HG02759 (cell line): Measurements from ENCODE around the gene TOR3A.
"Not testable (repeated sequence)": the region's sequence is repeated elsewhere in the genome, so short reads cannot be mapped to it uniquely, and the experiment has no call there.

Experiments used
- ATAC-seq: cut with Tn5 transposase; IDR thresholded peaks from one replicate; pipeline ENCODE4 v1.9.1; 2021; ENCODE audit warnings: mild to moderate bottlenecking, moderate library complexity; ENCODE audit not compliant: unreplicated experiment

The TOR3A gene

DNA sequence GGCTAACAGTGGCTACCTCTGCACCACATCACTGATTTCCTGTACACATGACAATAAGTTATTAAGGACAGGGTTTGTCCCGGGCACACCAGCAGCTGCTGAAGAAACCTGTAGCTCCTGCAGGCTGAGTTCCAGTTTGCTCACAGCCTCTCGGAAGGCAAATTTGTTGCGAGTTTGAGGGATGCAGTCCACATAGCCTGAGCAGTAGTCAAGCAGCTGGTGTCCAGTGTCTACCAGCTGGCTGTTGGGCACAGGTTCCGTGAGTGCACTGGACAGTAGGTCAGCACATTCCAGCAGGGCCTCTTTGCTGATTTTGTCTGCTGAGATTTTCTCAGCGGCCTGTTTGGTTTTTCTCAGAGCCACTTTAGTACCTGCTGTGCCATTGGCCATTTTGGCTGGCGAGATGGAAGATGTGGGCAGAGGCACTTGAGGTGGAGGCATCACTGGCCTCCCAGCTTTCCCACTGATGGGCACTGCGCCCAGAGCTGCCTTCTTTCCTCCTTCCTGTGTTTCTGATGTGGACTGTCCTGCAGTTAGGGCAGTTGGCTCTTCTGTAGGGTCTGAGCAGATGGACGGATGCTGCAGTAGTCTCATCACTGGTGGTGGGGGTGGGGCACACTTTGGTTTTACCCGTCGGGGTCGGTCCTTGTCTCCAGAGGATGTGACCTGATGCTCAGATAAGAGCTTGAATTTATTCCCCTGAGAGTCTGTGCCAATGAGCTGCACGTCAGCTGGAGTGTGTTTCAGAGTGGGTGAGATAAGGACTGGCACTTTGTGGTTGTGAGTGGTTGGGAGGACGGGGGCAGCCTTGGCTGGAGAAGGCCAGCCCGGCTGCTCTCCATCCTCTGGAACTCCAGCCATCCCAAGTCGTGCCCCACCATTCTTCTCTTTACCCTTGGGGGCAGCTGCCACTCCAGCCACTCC is 26.1 kb downstream of the TOR3A start:
- ATAC-seq = no peak

DNA sequence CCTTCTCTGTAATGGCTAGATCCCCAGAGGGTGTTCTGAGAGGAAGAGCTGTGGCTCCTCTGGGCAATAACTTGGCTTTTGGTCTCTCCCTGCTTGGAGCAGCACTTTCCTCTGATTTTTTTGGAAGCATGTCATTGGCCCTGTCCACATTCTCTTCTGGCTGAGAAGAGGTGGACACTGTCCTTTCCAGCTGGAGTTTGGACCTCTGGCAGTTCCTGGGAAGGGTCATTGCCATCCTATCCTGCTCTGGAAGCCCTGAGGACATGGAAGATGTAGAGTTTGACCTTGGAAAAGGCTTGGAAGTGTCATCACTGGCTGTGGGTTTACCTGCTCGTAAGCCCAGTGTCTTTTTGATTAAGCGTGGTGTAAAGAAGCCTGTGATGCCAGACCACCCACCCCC is 26.8 kb downstream of the TOR3A start:
- ATAC-seq = no peak

DNA sequence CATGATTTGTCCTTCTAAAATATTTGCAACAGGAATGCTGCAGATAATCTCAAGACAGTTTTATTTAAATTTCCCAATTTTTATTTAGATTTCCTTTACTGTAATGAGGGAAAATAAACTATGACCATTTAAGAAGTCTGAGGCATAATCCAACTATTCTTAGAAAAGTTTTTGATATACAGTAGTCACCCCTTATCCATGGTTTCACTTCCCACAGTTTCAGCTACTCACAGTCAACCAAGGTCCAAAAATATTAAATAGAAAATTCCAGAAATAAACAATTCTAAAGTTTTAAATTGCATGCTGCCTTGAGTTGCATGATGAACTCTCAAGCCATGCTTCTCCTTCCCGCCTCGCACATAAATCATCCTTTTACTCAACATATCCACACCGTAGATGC is 33.3 kb downstream of the TOR3A start:
- no peak for ATAC-seq

DNA sequence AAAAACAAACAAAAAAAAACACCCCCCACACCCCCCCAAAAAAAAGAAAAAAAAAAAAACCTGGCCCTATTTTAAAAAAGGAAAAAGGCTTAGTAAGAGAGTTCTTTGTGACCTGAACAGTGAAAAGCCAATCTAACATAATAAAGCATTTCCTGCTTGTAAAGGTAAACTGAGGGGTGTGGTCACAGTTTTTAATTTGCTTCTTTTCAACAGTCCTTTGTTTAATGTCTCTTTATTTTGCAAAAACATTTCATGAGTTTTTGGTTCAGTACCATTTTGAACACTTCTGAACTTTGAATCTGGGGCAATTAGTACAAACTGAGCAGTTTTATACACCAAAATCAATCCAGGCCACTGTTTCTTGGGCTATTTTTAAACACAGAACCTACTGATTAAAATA is 37.6 kb downstream of the TOR3A start:
- ATAC-seq = no peak

DNA sequence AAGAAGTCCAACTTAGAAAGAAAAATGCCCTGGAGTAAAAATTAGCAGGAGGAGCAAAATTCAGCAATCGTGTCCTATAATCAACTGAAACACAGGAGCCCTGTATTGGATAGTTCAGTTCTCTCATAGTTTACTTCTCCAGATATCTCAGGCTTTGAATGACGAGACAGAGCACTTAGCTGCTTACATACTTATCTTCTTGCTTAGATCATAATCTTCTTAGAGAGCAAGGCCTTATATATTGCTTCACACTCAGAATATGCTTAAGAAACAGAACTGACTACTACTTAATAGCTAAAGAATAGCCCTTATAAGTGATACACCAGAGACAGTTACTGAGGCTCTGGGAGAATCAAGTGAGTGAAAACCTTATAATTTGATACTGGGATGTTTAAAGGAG is 38.9 kb downstream of the TOR3A start:
- ATAC-seq = no peak

DNA sequence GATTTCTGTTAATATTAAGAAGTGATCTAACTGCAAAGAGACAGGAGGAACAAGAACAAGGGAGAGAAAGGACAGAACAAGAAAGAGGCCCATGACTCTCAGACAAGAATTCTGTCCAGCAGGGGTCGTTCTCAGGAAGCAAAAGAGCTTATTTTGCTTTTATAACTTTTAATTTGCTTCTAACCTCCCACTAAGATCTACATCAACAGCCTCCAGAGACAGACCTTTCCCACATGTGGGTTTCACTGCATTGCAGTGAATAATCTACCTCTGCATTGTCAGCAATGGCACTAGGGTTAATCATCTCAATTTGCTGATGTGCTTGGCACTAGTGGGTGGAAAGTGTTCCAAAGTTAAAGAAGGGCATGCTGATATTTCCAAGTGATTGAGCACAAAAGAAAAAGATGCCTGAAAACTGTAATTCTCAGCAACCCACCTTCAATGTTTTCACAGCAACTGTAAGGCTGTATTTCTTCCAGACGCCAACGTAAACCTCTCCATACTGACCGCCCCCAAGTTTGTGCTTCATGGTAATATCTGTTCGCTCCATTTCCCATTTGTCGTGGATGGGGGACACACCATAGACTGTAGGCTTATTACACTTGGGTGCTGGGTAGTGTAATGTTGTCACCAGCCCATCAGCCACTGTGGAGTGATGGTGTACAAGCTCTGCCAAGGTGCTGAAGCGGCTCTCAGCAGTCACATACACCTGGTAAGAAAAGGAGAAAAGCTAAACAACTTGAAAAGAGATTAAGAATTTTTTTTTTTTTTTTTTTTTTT is 39.5 kb downstream of the TOR3A start:
- ATAC-seq = no peak

DNA sequence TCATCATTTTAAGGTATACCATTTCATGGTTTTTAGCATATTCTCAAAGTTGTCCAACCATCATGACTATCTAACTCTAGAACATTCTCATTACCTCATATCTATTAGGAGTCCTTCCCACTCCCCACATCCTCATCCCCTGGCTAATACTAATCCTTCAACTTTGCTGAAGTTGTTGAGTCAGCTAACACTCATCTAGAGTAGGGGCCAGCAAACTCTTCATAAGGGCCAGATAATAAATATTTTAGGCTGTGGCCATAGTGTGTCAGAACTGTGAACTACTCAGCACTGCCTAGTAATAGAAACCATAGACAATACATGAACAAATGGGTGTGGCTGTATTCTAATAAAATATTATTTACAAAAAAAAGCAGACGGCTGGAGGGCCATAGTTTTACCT is 43.0 kb downstream of the TOR3A start:
- no peak for ATAC-seq

DNA sequence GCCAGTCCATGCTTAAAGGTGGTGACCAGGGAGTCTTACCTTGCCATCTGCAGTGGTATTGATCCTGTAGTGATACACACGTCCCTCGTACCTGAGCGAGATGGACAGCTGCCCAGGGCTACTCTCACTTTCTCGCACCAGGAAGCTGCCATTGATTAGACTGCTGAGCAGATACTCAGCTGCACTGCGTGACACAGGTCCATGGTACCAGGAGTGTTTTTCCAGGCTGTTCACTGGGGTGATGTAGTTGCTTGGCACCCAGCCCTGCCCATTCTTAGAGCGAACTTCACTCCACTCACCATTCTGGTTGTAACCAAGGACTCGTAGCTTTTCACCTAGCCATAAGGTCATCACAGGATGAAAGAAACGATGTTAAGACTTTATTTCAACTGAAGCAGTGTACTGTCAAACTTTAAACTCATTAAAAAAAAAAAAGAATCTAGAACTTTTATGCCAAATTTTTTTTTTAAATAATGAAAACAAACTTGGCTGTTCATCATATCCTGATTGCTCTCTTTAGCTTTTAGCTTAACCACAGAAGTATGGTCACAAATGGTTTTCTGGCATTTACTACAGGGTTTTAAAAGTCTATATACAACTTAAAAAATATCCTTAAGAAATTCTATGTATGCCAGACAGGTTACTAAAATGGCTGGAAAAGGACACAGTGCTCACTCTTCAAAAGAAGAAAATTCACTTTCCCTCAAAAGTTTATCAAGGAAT is 44.6 kb downstream of the TOR3A start:
- ATAC-seq = no peak

DNA sequence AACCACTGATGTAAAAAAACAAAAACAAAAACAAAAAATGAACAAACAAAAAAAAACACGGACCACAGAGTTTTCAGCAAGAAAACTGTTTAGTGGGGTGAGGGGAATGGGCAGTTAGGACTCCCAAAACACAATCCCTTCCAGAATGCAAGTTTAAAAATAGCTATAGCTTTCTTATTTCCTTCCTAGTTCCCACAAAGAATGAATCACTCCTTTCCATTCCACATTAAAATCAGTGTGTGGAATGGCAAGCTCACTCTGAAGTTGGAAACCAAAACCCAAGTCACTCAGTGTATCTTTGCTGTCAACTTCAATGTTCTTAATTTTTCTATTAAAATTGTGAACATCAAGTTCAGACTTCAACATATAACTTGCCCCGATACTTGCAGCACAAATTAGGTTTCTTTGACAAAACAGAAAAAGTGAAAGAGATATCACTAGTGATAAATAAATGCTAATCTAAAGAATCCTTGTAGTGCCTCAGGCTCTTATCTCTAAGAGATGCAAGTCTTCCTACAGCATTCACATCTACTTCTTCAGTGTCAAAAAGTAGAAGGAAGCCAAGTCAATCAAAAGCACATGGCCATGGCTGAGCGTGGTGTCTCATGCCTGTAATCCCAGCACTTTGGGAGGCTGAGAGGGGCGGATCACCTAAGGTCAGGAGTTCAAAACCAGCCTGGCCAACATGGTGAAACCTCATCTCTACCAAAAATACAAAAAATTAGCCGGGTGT is 45.5 kb downstream of the TOR3A start:
- ATAC-seq = no peak

DNA sequence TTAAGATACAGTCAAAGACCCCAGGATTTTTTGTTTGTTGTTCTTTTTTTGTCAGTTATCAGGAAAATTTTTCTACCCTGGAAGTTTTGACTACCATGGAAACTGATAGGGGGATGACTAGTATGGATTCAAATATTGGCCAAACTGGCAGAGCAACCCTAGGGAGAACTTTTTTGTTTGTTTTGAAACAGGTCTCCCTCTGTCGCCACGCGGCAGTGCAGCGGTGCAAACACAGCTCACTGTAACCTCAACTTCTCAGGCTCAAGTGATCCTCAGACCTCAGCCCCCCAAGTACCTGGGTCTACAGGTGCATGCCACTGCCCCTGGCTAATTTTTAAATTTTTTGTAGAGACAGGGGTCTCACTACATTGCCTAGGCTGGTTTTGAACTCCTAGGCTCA is 46.6 kb downstream of the TOR3A start:
- ATAC-seq = no peak

DNA sequence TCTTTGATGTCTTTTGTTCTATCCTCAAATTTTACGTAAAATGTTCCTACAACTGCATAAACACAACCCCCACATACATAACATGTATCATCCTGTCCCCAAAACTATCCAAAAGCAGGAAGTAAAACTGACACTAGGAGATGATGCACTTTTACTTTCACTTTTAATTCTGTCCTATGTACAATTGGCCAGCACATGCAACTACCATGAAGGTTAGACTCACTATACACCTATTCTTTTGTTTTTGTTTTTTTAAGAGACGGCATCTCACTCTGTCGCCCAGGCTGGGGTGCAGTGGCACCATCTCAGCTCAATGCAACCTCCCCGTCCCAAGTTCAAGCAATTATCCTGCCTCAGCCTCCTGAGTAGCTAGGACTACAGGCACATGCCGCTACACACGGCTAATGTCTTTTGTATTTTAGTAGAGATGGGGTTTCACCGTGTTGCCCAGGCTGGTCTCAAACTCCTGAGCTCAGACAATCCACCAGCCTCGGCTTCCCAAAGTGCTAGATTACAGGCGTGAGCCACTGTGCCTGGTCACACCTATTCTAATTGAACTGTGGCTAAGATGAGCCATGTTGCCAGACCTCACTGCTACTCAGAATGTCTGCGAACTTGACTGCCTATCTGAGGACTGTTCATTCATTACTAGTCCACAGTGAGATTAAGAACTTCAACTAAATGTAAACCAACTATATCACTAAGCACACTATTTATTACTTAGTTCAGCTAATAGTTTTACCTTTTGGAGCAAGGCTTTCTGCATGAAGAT is 48.0 kb downstream of the TOR3A start:
- ATAC-seq = peak; percentile 96

DNA sequence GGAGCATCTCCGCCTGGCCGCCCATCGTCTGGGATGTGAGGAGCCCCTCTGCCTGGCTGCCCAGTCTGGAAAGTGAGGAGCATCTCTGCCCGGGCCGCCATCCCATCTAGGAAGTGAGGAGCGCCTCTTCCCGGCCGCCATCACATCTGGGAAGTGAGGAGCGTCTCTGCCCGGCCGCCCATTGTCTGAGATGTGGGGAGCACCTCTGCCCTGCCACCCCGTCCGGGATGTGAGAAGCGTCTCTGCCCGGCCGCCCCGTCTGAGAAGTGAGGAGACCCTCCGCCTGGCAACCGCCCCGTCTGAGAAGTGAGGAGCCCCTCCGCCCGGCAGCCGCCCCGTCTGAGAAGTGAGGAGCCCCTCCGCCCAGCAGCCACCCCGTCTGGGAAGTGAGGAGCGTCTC is 53.3 kb downstream of the TOR3A start:
- ATAC-seq = not testable (repeated sequence)

DNA sequence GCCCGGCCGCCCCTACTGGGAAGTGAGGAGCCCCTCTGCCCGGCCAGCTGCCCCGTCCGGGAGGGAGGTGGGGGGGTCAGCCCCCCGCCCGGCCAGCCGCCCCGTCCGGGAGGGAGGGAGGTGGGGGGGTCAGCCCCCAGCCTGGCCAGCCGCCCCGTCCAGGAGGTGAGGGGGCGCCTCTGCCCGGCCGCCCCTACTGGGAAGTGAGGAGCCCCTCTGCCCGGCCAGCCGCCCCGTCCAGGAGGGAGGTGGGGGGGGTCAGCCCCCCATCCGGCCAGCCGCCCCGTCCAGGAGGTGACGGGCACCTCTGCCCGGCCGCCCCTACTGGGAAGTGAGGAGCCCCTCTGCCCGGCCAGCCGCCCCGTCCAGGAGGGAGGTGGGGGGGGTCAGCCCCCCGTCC is 53.8 kb downstream of the TOR3A start:
- not testable (repeated sequence) for ATAC-seq

DNA sequence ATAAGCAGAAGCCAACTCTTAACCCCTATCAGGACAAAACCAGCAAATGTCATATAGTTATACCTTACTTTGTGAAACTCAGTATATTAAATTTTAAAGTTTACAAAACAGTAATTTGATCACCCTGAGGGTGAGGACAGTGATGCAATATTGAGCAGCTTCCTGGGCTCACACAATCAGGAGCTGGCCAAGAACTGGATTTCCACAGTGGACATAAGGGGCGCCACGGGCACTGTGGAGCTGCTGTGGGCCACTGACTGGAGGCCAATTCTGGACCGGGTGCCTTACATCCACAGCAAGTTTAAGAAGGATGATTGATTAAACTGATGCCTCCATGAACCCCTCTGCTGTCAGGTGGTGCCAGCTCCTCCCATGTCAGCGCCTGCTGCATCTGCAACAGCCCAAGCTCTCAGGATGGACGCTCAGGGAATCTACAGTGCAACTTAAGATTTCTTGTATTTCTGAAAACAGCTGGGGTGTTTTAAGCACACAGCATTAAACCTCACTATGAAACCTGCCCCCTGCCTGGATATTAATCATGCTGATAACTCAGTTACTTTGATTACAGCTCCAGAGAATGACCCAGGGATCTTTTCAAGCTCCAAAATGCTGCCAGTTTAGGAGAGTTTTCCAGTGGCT is 55.9 kb downstream of the TOR3A start:
- ATAC-seq = no peak

DNA sequence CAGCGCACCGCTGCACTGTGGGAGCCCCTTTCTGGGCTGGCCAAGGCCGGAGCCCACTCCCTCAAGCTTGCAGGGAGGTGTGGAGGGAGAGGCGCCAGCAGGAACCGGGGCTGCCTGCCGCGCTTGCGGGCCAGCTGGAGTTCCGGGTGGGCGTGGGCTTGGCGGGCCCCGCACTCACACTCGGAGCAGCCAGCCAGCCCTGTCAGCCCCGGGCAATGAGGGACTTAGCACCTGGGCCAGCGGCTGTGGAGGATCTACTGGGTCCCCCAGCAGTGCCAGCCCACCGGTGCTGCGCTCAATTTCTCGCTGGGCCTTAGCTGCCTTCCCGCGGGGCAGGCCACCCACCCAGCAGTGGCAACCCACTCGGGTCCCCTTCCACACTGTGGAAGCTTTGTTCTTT is 56.9 kb downstream of the TOR3A start:
- ATAC-seq = not testable (repeated sequence)

DNA sequence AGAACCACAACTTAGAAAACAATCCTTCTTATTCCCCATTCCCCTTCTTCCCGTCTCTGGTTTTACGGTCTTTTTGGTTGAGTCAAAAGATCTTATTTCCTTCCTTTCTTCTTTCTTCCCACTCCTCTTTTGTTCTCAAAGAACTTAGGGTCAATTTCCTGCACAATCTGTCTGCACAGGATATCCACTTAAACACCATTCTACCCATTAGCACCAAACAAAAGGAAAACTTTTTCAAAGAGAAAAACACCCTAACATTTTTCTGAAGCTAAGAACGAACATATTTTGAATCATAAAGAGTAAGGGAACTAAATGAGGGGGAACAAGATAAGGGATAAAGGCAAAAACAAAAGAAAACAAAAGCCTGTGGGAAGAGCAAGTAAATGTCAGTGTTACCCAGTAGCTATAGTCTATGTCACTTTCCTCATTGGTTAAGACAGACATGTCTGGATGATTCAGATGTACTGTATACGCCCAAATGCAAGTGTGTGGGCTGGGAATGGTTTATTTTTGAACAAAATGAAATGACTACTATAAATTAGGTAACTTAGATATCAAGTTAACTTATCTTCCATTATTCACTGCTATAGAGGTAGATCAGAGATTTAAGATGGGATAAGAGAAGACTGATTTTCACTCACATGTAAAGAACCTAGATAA is 59.9 kb downstream of the TOR3A start:
- no peak for ATAC-seq

DNA sequence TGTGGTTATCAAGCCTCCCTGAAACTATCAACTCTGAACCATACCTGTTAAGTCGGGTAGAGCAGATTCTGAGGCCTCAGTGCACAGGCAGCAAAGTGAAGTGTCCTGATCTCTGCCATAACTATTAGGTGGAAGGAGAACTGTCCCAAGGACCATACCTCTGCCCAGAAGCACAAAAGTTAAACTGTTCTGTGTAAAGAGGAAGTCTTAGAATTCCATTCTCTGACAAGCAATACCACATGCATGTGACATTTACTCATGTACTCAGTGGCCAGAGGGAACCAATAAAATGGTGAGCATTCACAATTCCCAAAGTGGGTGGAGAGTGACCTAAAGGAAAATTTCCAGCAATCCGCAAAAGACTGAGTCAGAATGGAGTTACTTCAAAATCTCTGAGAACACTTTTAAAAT is 61.0 kb downstream of the TOR3A start:
- ATAC-seq = no peak

DNA sequence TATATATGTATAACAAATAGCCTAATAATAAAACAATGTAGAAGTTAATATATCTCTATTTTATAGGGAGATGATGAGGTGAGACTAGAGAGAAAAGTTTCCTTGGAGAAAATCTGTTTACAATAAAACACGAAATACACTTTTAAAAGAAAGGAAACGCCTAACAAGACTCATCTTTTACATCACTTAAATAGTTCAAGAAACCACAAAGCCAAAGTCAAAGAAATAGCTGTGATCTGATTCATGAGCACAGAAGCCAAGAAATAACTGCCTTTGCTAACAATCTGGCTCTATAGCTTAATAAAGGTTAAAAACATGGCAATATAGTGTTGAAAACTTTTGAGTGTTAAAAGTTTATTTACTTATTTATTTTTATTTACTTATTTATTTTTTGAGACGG is 61.5 kb downstream of the TOR3A start:
- ATAC-seq = no peak

DNA sequence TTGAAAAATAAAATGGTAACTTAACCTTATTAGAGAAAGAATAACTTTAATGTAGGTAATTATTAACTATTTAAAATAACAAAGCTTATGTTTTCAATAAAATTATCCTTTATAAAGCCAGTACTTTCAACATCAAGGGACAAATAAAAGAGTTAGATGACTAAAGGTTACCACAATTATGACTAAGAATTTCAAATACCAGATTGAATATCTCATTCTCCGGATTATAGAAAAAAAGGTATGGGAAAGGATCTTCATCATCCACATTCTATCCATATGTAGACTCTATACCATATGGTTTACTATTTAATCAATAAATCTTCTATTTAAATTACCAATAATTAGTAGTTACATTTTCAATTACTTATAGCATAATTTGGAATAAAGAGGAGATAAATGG is 62.8 kb downstream of the TOR3A start:
- no peak for ATAC-seq
